Activated B cell treated with CpG ODN at 0.5 μM for 24 hours (primary cell): ENCODE measurements around the gene CALR3. TPM values are rescaled to one million over a fixed set of nuclear protein-coding genes. Genes with fewer than 3 reads are reported as not detected.
A peak's percentile ranks its signal among the peaks of the same experiment; 100 is the strongest.
"Not testable (repeated sequence)": the region's sequence is repeated elsewhere in the genome, so short reads cannot be mapped to it uniquely, and the experiment has no call there.

Experiments used
- ATAC-seq: fragments of 200-7000 bp; cut with Tn5 transposase; one replicate; pipeline ENCODE4 v1.10.0; 2021; ENCODE audit warnings: low read depth, mild to moderate bottlenecking, moderate library complexity
- CTCF ChIA-PET: fragments of 350-600 bp; sonication (Branson Sonifier 250); formaldehyde crosslinking; loops from one replicate; lab custom pipeline; 2021; ENCODE audit warnings: antibody characterized with exemption; lab: Charles Lee
- POLR2A ChIA-PET: fragments of 350-600 bp; sonication (Branson Sonifier 250); formaldehyde crosslinking; loops from one replicate; lab custom pipeline; 2021; ENCODE audit warnings: antibody characterized with exemption; lab: Charles Lee
- DNase-seq: peaks from one replicate; pipeline ENCODE4 v3.0.0; 2022
- H3K27ac Mint-ChIP-seq: one replicate; pipeline ENCODE4 v1.8.0; 2020; ENCODE audit warnings: mixed read lengths
- H3K27me3 Mint-ChIP-seq: one replicate; pipeline ENCODE4 v1.8.0; 2021; ENCODE audit warnings: mixed read lengths
- H3K36me3 Mint-ChIP-seq: one replicate; pipeline ENCODE4 v1.8.0; 2021; ENCODE audit warnings: low read depth, mixed read lengths
- H3K4me1 Mint-ChIP-seq: one replicate; pipeline ENCODE4 v1.8.0; 2021; ENCODE audit warnings: mixed read lengths
- H3K4me3 Mint-ChIP-seq: one replicate; pipeline ENCODE4 v1.8.0; 2020; ENCODE audit warnings: mild to moderate bottlenecking, mixed read lengths
- H3K9me3 Mint-ChIP-seq: one replicate; pipeline ENCODE4 v1.8.0; 2020; ENCODE audit warnings: mixed read lengths
- intact Hi-C: fragments of 100-400 bp; cut with micrococcal nuclease; formaldehyde crosslinking; loops from one replicate; pipeline ENCODE4 v1.15.1; 2024
- total RNA-seq: library from RNA; stranded (reverse); gene quantifications from 2 replicates; pipeline ENCODE4 v1.2.3, GENCODE V29; 2022
- TF ChIP-seq, protein P1 (sequence below): fragments of 200-600 bp; IDR thresholded peaks from one replicate; pipeline ENCODE4 v1.8.0; 2022; ENCODE audit warnings: antibody characterized with exemption, mild to moderate bottlenecking

The CALR3 gene
- total RNA-seq, 1 donor from 2014 or later = not detected

DNA sequence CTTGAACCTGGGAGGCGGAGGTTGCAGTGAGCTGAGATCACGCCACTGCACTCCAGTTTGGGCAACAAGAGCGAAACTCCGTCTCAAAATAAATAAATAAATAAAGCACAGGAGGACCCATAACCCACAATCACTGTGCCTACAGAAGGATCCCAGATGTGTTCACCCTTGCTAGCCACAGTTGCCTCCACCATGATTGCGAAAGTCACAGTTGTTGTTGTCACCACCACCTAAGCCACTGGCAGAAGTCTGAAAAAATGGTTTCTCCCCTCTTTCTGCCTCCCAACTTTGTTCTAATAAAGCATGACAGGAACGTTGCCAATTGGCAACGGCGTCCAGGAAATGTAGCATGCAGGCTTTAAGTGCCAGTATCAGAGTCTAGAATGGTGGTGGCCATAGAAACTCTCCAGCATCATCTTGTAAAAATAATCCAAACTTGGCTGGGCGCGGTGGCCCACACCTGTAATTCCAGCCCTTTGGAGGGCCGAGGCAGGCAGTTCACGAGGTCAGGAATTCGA is 22.0 kb downstream of the CALR3 start:
- Mint-ChIP-seq H3K4me3 (no peak overlapping the region), H3K36me3 (peaks cover 4% of the 10 kb centered on the region), H3K9me3 (no peaks in the 10 kb centered on the region), H3K27ac (no peak overlapping the region), H3K4me1 (peaks cover 22% of the 10 kb centered on the region), H3K27me3 (no peaks in the 10 kb centered on the region)
- DNase-seq = no peak
- POLR2A ChIA-PET = interaction anchor here (0.6 to 0.7 kb wide), 2 partner anchors 167 to 884 kb away, joined by 3 to 4 read pairs; no protein-coding TSS in a partner anchor
- TF ChIP-seq, protein P1, sequence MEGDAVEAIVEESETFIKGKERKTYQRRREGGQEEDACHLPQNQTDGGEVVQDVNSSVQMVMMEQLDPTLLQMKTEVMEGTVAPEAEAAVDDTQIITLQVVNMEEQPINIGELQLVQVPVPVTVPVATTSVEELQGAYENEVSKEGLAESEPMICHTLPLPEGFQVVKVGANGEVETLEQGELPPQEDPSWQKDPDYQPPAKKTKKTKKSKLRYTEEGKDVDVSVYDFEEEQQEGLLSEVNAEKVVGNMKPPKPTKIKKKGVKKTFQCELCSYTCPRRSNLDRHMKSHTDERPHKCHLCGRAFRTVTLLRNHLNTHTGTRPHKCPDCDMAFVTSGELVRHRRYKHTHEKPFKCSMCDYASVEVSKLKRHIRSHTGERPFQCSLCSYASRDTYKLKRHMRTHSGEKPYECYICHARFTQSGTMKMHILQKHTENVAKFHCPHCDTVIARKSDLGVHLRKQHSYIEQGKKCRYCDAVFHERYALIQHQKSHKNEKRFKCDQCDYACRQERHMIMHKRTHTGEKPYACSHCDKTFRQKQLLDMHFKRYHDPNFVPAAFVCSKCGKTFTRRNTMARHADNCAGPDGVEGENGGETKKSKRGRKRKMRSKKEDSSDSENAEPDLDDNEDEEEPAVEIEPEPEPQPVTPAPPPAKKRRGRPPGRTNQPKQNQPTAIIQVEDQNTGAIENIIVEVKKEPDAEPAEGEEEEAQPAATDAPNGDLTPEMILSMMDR = no peak
- CTCF ChIA-PET = no interaction called here
- intact Hi-C loops = loop anchor here (5.0 kb wide), 1 partner anchor 37 kb away; no protein-coding TSS in a partner anchor
- ATAC-seq = no peak

DNA sequence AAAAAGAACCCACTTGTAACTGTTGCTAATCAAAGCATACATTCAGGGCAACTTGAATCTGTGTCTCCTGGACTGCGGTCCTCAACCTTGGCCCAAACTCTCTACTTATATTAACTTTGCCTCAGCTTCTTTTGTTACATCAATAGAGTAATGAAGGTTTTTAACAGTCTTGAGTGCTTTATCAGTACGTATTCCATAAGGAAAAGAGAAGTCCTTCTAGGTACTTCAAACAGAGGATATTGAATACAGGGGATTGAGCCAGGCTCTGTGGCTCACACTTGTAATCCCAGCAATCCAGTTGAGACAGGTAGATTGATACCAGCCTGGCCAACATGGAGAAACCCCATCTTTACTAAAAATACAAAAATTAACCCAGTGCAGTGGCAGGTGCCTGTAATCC is 23.0 kb downstream of the CALR3 start:
- H3K27ac Mint-ChIP-seq = no peak overlapping the region
- H3K36me3 Mint-ChIP-seq = peaks cover 6% of the 10 kb centered on the region
- H3K4me3 Mint-ChIP-seq = peak overlapping the region; percentile 50
- DNase-seq = no peak
- TF ChIP-seq, protein P1 = no peak
- H3K4me1 Mint-ChIP-seq = peaks cover 29% of the 10 kb centered on the region
- ChIA-PET CTCF (no interaction called here), POLR2A (interaction anchor here (0.6 to 1.9 kb wide), 4 partner anchors 23 to 168 kb away, joined by 3 to 5 read pairs (median 4); partner anchors contain the start of genes C19orf44 and CALR3)
- H3K9me3 Mint-ChIP-seq = no peaks in the 10 kb centered on the region
- no peak for ATAC-seq
- intact Hi-C loops = loop anchor here (1.0 to 5.0 kb wide), 3 partner anchors 23 to 36 kb away; partner anchors contain the start of genes C19orf44 and CALR3
- no peaks in the 10 kb centered on the region for H3K27me3 Mint-ChIP-seq

DNA sequence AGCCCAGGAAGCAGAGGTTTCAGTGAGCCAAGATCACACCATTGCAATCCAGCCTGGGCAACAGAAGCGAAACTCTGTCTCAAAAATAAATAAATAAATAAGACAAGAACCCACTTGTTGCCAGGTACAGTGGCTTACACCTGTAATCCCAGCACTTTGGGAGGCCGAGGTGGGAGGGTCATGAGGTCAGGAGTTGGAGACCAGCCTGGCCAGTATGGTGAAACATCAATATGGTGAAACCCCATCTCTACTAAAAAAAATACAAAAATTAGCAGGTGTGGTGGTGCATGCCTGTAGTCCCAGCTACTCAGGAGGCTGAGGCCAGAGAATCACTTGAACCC is 23.4 kb downstream of the CALR3 start:
- H3K27ac Mint-ChIP-seq, H3K27me3 Mint-ChIP-seq, H3K36me3 Mint-ChIP-seq, CTCF ChIA-PET, DNase-seq, H3K9me3 Mint-ChIP-seq, ATAC-seq: not testable (repeated sequence)
- Mint-ChIP-seq H3K4me3 (peak overlapping the region; percentile 85), H3K4me1 (peaks cover 34% of the 10 kb centered on the region)
- intact Hi-C loops = loop anchor here (1.0 to 5.0 kb wide), 3 partner anchors 24 to 35 kb away; partner anchors contain the start of genes C19orf44 and CALR3
- POLR2A ChIA-PET = interaction anchor here (0.6 to 1.9 kb wide), 3 partner anchors 23 to 29 kb away, joined by 3 to 5 read pairs (median 4); partner anchors contain the start of genes C19orf44 and CALR3

DNA sequence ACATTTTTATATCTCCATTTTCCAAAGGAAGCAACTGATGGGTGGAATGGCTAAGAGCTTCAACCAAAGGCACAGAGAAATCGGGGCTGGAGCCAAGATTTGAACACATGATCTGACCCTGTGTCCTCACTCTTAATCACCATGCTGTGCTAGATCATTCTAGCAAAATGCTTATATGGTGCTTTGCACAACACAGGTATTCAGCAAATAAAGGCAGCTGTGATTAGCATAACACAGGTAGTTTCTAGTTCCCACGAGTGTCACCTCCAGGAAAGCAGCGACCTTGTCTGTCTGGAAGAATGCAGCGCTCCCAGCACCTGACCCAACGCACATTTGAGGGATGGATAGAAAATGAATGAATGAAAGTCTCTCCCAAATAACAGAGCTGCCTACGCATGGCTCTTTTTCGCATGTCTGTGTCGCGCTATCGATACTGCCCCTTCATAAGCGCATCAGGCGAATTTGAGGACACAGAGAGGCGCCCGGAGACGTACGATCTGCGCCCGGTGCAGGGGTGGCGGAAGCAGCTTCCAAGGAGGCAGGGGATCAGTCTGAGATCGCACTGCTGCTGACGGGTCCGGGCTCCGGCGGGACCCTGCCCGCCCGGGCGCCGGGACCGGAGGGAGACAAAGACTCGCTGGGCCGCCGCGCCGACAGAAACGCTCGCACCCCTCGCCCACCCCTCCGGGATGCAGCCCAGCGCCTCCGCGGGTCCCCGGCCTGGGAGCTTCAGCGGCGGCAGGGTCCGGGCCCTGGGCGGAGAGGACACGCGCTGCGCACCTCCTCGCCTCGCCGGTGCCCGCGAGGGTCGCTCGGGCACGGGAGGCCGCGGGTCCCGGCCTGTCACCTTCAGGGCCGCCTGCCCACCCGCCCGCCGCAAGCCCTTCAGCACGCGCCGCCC is 24.8 kb downstream of the CALR3 start:
- ATAC-seq (peak; percentile 2), DNase-seq (peak; percentile 37)
- no peaks in the 10 kb centered on the region for H3K27me3 Mint-ChIP-seq
- H3K36me3 Mint-ChIP-seq = peaks cover 13% of the 10 kb centered on the region
- POLR2A ChIA-PET = interaction anchor here (0.6 to 2.0 kb wide), 5 partner anchors 21 to 189 kb away, joined by 3 to 11 read pairs (median 4); partner anchors contain the start of genes C19orf44, CALR3 and SMIM7
- CTCF ChIA-PET = interaction anchor here (0.6 kb wide), 1 partner anchor 22 kb away, joined by 3 read pairs; no protein-coding TSS in a partner anchor
- intact Hi-C loops = loop anchor here (1.0 to 5.0 kb wide), 2 partner anchors 21 to 34 kb away; no protein-coding TSS in a partner anchor
- H3K4me1 Mint-ChIP-seq = peaks cover 43% of the 10 kb centered on the region
- no peaks in the 10 kb centered on the region for H3K9me3 Mint-ChIP-seq
- peak overlapping the region; percentile 86 for H3K4me3 Mint-ChIP-seq
- H3K27ac Mint-ChIP-seq = peak overlapping the region; percentile 7
- TF ChIP-seq, protein P1 = no peak

DNA sequence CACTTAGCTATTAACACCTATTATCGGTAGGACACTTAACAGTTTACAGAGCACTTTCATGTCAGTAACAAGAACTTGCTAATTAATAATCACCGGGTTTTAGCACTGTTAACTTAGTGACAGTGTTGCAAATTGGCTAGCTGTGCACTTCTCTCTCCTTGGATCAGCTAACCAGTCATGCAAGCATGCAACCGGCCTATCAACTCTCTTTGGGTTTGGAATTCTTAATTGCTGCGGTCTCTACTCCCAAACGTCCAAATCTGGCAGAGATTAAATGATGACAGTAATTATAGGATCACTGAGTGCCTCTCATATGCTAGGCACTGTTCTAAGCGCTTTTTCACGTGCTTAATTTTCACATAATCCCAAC is 25.4 kb downstream of the CALR3 start:
- Mint-ChIP-seq H3K27me3 (no peaks in the 10 kb centered on the region), H3K36me3 (peaks cover 14% of the 10 kb centered on the region), H3K4me3 (peak overlapping the region; percentile 86), H3K4me1 (peaks cover 47% of the 10 kb centered on the region), H3K9me3 (no peaks in the 10 kb centered on the region), H3K27ac (no peak overlapping the region)
- no peak for DNase-seq
- ChIA-PET POLR2A (interaction anchor here (1.1 to 2.0 kb wide), 2 partner anchors 23 to 189 kb away, joined by 3 to 11 read pairs; partner anchors contain the start of gene SMIM7), CTCF (interaction anchor here (0.6 kb wide), 1 partner anchor 21 kb away, joined by 3 read pairs; no protein-coding TSS in a partner anchor)
- ATAC-seq = no peak
- intact Hi-C loops = loop anchor here (5.0 kb wide), 1 partner anchor 33 kb away; no protein-coding TSS in a partner anchor
- TF ChIP-seq, protein P1 = no peak
